Osteocyte (in vitro differentiated cells): ENCODE data around the gene TFF1. TPM values are rescaled to one million over a fixed set of nuclear protein-coding genes. Genes with fewer than 3 reads are reported as not detected.

ENCODE experiments used
- DNase-seq: peaks from one replicate; pipeline ENCODE4 v3.0.0; 2021; ENCODE audit warnings: mixed read lengths; ENCODE audit not compliant: unreplicated experiment; ENCODE audit errors: extremely low spot score
- H3K27ac Mint-ChIP-seq: one replicate; pipeline ENCODE4 v1.8.0; 2021; ENCODE audit warnings: mild to moderate bottlenecking, mixed read lengths; ENCODE audit not compliant: unreplicated experiment
- H3K27me3 Mint-ChIP-seq: one replicate; pipeline ENCODE4 v1.8.0; 2021; ENCODE audit warnings: mixed read lengths; ENCODE audit not compliant: unreplicated experiment
- H3K36me3 Mint-ChIP-seq: one replicate; pipeline ENCODE4 v1.8.0; 2021; ENCODE audit warnings: mixed read lengths; ENCODE audit not compliant: unreplicated experiment
- H3K4me1 Mint-ChIP-seq: one replicate; pipeline ENCODE4 v1.8.0; 2021; ENCODE audit warnings: mixed read lengths; ENCODE audit not compliant: unreplicated experiment
- H3K4me3 Mint-ChIP-seq: one replicate; pipeline ENCODE4 v1.8.0; 2021; ENCODE audit warnings: mild to moderate bottlenecking, moderate library complexity, mixed read lengths; ENCODE audit not compliant: unreplicated experiment
- H3K9me3 Mint-ChIP-seq: one replicate; pipeline ENCODE4 v1.8.0; 2021; ENCODE audit warnings: mixed read lengths; ENCODE audit not compliant: unreplicated experiment
- CTCF ChIP-seq: fragments of 200-600 bp; sonication (generic); IDR thresholded peaks from 2 replicates; pipeline ENCODE4 v1.5.0; 2021; ENCODE audit warnings: antibody characterized with exemption, mild to moderate bottlenecking, moderate library complexity
- total RNA-seq: library from RNA; stranded (reverse); gene quantifications from 2 replicates; pipeline ENCODE4 v1.2.1, GENCODE V29; 2021

The TFF1 gene
- total RNA-seq, 1 donor from 2014 or later, result not detected

GRCh38 chr21:42362198-42362597, 4.1 kb downstream of the TFF1 start:
- TF ChIP-seq CTCF, result no peak
- no peak overlapping the region for H3K27ac Mint-ChIP-seq
- no peak for DNase-seq
- H3K4me3 Mint-ChIP-seq, result no peak overlapping the region
- H3K27me3 Mint-ChIP-seq, result peaks cover 16% of the 10 kb centered on the region
- H3K9me3 Mint-ChIP-seq, result no peaks in the 10 kb centered on the region
- H3K4me1 Mint-ChIP-seq, result no peaks in the 10 kb centered on the region
- no peaks in the 10 kb centered on the region for H3K36me3 Mint-ChIP-seq

GRCh38 chr21:42361286-42361685, 5.0 kb downstream of the TFF1 start:
- no peak overlapping the region for H3K27ac Mint-ChIP-seq
- no peak overlapping the region for H3K4me3 Mint-ChIP-seq
- H3K36me3 Mint-ChIP-seq, result no peaks in the 10 kb centered on the region
- no peaks in the 10 kb centered on the region for H3K9me3 Mint-ChIP-seq
- H3K4me1 Mint-ChIP-seq, result no peaks in the 10 kb centered on the region
- peaks cover 19% of the 10 kb centered on the region for H3K27me3 Mint-ChIP-seq
- DNase-seq, result no peak
- no peak for TF ChIP-seq CTCF

DNA sequence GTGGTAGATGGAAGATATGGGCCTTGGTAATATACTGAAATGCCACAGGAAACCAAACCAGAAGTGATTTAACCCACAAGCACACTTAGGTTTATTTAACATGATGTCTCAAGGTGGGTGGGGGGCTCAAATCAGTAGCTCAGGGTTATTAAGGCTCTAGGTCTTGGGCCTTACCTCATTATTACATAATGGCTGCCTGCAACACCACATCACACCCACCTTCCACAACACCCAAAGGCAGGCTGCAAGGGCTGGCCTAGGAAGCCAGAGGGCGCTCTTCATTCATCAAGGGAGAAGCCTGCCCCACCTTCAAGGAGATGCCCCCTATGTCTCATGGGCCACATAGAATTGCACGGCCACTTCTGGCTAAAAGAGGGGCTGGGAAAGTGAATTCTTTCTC, 6.0 kb downstream of the TFF1 start:
- peaks cover 4% of the 10 kb centered on the region for H3K9me3 Mint-ChIP-seq
- no peaks in the 10 kb centered on the region for H3K36me3 Mint-ChIP-seq
- no peaks in the 10 kb centered on the region for H3K4me1 Mint-ChIP-seq
- H3K4me3 Mint-ChIP-seq, result no peak overlapping the region
- no peak for DNase-seq
- no peak for TF ChIP-seq CTCF
- no peak overlapping the region for H3K27ac Mint-ChIP-seq
- H3K27me3 Mint-ChIP-seq, result peaks cover 26% of the 10 kb centered on the region

DNA sequence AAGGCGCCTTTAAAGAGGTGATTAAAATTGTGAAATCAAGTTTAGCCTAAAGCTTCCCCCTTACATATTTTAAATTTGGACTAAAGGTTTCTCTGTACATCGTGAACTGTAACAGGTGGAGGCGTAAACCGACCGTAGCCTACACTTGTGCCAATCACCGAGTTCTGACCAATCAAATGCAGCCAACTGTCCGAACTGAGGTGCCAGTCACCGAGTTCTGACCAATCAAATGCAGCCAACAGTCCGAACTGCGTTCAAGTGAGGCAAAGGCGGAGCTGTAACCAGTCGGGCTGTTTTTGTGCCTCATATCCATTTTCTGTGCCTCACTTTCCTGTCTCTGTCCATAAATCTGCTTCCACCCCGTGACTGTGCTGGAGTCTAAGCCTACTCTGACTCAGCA, 7.4 kb downstream of the TFF1 start:
- Mint-ChIP-seq H3K4me3 (no peak overlapping the region), H3K9me3 (peaks cover 14% of the 10 kb centered on the region), H3K27me3 (peaks cover 31% of the 10 kb centered on the region), H3K27ac (no peak overlapping the region), H3K4me1 (no peaks in the 10 kb centered on the region), H3K36me3 (peaks cover 2% of the 10 kb centered on the region)
- DNase-seq, result no peak
- TF ChIP-seq CTCF, result no peak

- Mint-ChIP-seq H3K27ac (no peak overlapping the region), H3K27me3 (peaks cover 34% of the 10 kb centered on the region), H3K9me3 (peaks cover 14% of the 10 kb centered on the region), H3K4me1 (no peaks in the 10 kb centered on the region), H3K36me3 (peaks cover 2% of the 10 kb centered on the region), H3K4me3 (no peak overlapping the region)
- no peak for TF ChIP-seq CTCF
- DNase-seq, result no peak
These were observed 8.1 kb downstream of the TFF1 start for GRCh38 chr21:42358261-42358660.
